ENCODE measurements around the gene IL3RA.
"Not testable (repeated sequence)": the region's sequence is repeated elsewhere in the genome, so short reads cannot be mapped to it uniquely, and the experiment has no call there.

DNA sequence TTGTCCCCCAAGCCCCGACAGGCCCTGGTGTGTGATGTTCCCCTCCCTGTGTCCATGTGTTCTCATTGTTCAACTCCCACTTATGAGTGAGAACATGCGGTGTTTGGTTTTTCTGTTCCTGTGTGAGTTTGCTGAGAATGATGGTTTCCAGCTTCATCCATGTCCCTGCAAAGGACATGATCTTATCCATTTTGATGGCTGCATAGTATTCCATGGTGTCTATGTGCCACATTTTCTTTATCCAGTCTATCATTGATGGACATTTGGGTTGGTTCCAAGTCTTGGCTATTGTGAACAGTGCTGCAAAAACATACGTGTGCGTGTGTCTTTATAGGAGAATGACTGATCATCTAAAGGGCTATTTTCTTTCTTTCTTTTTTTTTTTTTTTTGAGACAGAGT, 4.2 kb upstream of the IL3RA start:
- TF ChIP-seq, protein P1, sequence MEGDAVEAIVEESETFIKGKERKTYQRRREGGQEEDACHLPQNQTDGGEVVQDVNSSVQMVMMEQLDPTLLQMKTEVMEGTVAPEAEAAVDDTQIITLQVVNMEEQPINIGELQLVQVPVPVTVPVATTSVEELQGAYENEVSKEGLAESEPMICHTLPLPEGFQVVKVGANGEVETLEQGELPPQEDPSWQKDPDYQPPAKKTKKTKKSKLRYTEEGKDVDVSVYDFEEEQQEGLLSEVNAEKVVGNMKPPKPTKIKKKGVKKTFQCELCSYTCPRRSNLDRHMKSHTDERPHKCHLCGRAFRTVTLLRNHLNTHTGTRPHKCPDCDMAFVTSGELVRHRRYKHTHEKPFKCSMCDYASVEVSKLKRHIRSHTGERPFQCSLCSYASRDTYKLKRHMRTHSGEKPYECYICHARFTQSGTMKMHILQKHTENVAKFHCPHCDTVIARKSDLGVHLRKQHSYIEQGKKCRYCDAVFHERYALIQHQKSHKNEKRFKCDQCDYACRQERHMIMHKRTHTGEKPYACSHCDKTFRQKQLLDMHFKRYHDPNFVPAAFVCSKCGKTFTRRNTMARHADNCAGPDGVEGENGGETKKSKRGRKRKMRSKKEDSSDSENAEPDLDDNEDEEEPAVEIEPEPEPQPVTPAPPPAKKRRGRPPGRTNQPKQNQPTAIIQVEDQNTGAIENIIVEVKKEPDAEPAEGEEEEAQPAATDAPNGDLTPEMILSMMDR (IDR thresholded peaks at IDR 0.05; ENCODE audit: insufficient read depth, low read length, poor library complexity, severe bottlenecking) = not testable (repeated sequence)
- not testable (repeated sequence) for TF ChIP-seq EZH2phosphoT487 (conservative IDR thresholded peaks at IDR 0.05; ENCODE audit: low read length)
